ENCODE data around the gene ADAMTS16. TPM values are rescaled to one million over a fixed set of nuclear protein-coding genes. Genes with fewer than 3 reads are reported as not detected.

ADAMTS16 gene
- total RNA-seq, 1 experiment from 2014 or later = 0.11 TPM

DNA sequence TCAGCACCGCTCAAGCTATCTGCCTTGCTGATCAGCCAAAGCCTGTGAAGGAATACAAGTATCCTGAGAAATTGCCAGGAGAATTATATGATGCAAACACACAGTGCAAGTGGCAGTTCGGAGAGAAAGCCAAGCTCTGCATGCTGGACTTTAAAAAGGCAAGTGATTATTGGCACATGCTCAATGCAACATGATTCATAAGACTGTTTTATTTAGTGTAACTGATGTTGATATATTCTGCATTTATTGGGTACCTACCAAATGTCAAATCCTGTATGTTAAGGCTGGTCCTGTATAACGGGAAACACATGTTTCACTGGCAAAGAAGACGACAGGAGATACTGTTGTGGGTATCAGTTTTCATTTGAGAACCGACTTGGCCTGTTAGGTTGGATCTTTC lies 69.0 kb downstream of the ADAMTS16 start:
- H3K27me3 Mint-ChIP-seq (ENCODE audit: insufficient read depth, unreplicated experiment) = peaks cover 7% of the 10 kb centered on the region
- no peaks in the 10 kb centered on the region for H3K36me3 ChIP-seq (ENCODE audit: control insufficient read depth, insufficient read depth, low read length)
- H3K9me3 ChIP-seq = peaks cover 3% of the 10 kb centered on the region; the same call in 1 of the 2 replicates
- POLR2A ChIA-PET = no interaction called here
- no TSS peak for BruUV-seq (replicated peaks)
- TF ChIP-seq, protein P1, sequence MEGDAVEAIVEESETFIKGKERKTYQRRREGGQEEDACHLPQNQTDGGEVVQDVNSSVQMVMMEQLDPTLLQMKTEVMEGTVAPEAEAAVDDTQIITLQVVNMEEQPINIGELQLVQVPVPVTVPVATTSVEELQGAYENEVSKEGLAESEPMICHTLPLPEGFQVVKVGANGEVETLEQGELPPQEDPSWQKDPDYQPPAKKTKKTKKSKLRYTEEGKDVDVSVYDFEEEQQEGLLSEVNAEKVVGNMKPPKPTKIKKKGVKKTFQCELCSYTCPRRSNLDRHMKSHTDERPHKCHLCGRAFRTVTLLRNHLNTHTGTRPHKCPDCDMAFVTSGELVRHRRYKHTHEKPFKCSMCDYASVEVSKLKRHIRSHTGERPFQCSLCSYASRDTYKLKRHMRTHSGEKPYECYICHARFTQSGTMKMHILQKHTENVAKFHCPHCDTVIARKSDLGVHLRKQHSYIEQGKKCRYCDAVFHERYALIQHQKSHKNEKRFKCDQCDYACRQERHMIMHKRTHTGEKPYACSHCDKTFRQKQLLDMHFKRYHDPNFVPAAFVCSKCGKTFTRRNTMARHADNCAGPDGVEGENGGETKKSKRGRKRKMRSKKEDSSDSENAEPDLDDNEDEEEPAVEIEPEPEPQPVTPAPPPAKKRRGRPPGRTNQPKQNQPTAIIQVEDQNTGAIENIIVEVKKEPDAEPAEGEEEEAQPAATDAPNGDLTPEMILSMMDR (IDR thresholded peaks at IDR 0.05; ENCODE audit: insufficient read depth in 1 of 2, low read depth in 1 of 2, low read length in 1 of 2, severe bottlenecking in 1 of 2, unreplicated experiment in 1 of 2) = no peak
- no peak overlapping the region for H3K4me3 Mint-ChIP-seq (ENCODE audit: unreplicated experiment)
- CTCF ChIA-PET = no interaction called here
- DNase-seq = no peak
- no peaks in the 10 kb centered on the region for H3K27me3 ChIP-seq (replicated peaks; ENCODE audit: control insufficient read depth, insufficient read depth, low read length)
- intact Hi-C loops (cut with micrococcal nuclease; ENCODE audit: unreplicated experiment) = no loop called here
- H3K4me1 ChIP-seq = no peaks in the 10 kb centered on the region
- H3K27ac Mint-ChIP-seq (ENCODE audit: unreplicated experiment) = no peak overlapping the region
- no peaks in the 10 kb centered on the region for H3K4me1 Mint-ChIP-seq (ENCODE audit: low read depth, unreplicated experiment)
- H3K36me3 Mint-ChIP-seq (ENCODE audit: insufficient read depth, unreplicated experiment) = no peaks in the 10 kb centered on the region
- no peak overlapping the region for H3K4me3 ChIP-seq (ENCODE audit: low read depth, low read length)
- H3K9me3 Mint-ChIP-seq (ENCODE audit: unreplicated experiment) = no peaks in the 10 kb centered on the region

DNA sequence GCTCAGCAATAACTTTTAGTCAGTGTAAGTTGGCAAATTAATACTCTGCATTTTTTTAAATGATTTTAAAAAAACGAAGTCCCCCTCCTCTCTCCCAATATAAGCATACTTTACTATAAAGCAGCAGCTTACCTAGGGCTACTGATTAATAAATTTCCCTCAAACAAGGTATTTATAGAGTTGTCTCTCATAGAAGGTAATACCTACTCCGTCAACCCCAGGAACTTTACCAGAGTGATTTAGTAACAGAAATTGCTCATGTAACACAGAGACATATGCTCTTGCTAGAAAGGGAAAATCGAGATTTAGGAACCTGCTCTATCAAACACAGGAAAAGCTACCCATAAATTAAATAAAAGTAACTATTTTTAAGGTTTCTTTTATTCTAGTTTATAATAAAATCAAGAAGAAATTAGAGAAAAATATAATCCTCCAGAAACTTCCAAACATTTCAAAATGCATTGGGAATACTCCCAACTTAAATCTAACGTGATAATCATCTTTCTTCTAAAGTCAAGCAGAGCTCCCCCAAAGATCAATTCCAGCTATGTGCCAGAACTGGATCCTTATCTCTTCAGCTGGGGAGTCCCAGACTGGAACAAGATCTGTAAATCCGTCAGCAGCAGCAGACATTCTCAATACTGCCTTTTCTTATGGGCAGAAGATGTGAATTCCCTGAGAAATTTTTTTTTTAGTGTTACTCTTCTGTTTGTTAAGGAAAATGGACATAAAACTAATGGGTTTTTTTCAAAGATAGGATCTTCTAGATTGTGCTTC lies 69.6 kb downstream of the ADAMTS16 start:
- no peak for DNase-seq
- H3K4me1 ChIP-seq = no peaks in the 10 kb centered on the region
- Mint-ChIP-seq H3K27ac (ENCODE audit: unreplicated experiment) (no peak overlapping the region), H3K9me3 (ENCODE audit: unreplicated experiment) (no peaks in the 10 kb centered on the region), H3K4me3 (ENCODE audit: unreplicated experiment) (no peak overlapping the region), H3K27me3 (ENCODE audit: insufficient read depth, unreplicated experiment) (peaks cover 7% of the 10 kb centered on the region), H3K36me3 (ENCODE audit: insufficient read depth, unreplicated experiment) (no peaks in the 10 kb centered on the region), H3K4me1 (ENCODE audit: low read depth, unreplicated experiment) (no peaks in the 10 kb centered on the region)
- peaks cover 3% of the 10 kb centered on the region; the same call in 1 of the 2 replicates for H3K9me3 ChIP-seq
- intact Hi-C loops (cut with micrococcal nuclease; ENCODE audit: unreplicated experiment) = no loop called here
- ChIA-PET CTCF (no interaction called here), POLR2A (no interaction called here)
- BruUV-seq (replicated peaks) = no TSS peak
- H3K27me3 ChIP-seq (replicated peaks; ENCODE audit: control insufficient read depth, insufficient read depth, low read length) = no peaks in the 10 kb centered on the region
- H3K4me3 ChIP-seq (ENCODE audit: low read depth, low read length) = no peak overlapping the region
- no peaks in the 10 kb centered on the region for H3K36me3 ChIP-seq (ENCODE audit: control insufficient read depth, insufficient read depth, low read length)
- TF ChIP-seq, protein P1 (IDR thresholded peaks at IDR 0.05; ENCODE audit: insufficient read depth in 1 of 2, low read depth in 1 of 2, low read length in 1 of 2, severe bottlenecking in 1 of 2, unreplicated experiment in 1 of 2) = no peak

DNA sequence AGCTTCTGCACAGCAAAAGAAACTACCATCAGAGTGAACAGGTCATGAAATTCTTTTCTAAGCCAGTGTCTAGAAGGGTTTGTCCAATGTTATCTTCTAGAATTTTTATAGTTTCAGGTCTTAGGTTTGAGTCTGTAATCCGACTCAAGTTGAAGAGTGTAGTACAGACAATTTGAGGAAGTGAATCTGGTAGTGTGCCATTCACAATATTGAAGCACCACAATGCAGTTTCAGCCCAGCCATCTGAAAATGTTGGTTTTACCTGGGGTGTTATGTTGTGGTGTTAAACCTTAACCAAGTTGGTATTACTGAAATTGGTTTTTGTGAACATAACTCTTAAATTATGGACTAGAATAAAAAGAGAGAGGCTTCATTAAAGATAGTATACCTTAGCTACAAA lies 77.2 kb downstream of the ADAMTS16 start:
- Histone ChIP-seq H3K9me3 (no peaks in the 10 kb centered on the region), H3K4me3 (ENCODE audit: low read depth, low read length) (no peak overlapping the region), H3K36me3 (ENCODE audit: control insufficient read depth, insufficient read depth, low read length) (no peaks in the 10 kb centered on the region), H3K27me3 (replicated peaks; ENCODE audit: control insufficient read depth, insufficient read depth, low read length) (no peaks in the 10 kb centered on the region), H3K4me1 (no peaks in the 10 kb centered on the region)
- H3K27me3 Mint-ChIP-seq (ENCODE audit: insufficient read depth, unreplicated experiment) = peaks cover 5% of the 10 kb centered on the region
- TF ChIP-seq, protein P1 (IDR thresholded peaks at IDR 0.05; ENCODE audit: insufficient read depth in 1 of 2, low read depth in 1 of 2, low read length in 1 of 2, severe bottlenecking in 1 of 2, unreplicated experiment in 1 of 2) = no peak
- no peak overlapping the region for H3K4me3 Mint-ChIP-seq (ENCODE audit: unreplicated experiment)
- H3K9me3 Mint-ChIP-seq (ENCODE audit: unreplicated experiment) = no peaks in the 10 kb centered on the region
- BruUV-seq (replicated peaks) = no TSS peak
- intact Hi-C loops (cut with micrococcal nuclease; ENCODE audit: unreplicated experiment) = no loop called here
- no peak for DNase-seq
- CTCF ChIA-PET = no interaction called here
- no peaks in the 10 kb centered on the region for H3K36me3 Mint-ChIP-seq (ENCODE audit: insufficient read depth, unreplicated experiment)
- no peak overlapping the region for H3K27ac Mint-ChIP-seq (ENCODE audit: unreplicated experiment)
- POLR2A ChIA-PET = no interaction called here
- no peaks in the 10 kb centered on the region for H3K4me1 Mint-ChIP-seq (ENCODE audit: low read depth, unreplicated experiment)

Measured in Caco-2 (cell line).